Measurements from ENCODE around the gene CHN2.

CHN2 gene

DNA sequence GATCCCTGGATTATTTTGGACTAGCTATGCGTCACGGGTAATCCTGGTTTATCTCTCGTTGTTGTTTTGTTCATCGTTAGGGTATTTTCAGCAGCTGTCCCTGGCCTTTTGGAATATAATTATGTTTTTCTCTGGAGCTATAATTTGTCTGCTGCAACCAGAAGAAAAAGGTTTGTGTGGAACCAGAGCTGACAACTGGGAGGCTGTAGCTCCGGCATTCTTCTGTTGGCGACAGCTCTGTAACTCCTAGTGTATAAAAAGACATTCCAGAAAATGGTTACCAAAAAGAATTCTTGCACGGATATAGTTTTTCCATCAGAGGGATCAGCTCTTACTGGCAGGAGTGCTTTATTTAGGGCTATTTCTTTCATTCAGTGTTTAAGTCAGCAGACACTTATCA, 238.1 kb downstream of the CHN2 start:
- Histone ChIP-seq H3K27me3 (ENCODE audit: control insufficient read depth, insufficient read depth, low read length) (no peaks in the 10 kb centered on the region), H3K9me3 (ENCODE audit: control insufficient read depth, low read length) (no peaks in the 10 kb centered on the region), H3K27ac (no peak overlapping the region), H3K36me3 (ENCODE audit: control insufficient read depth, insufficient read depth, low read length) (no peaks in the 10 kb centered on the region), H3K4me1 (no peaks in the 10 kb centered on the region), H3K9ac (no peak overlapping the region), H3K4me3 (ENCODE audit: low read depth, low read length) (no peak overlapping the region), H2AFZ (no peak overlapping the region), H3K79me2 (no peaks in the 10 kb centered on the region), H3K4me2 (ENCODE audit: low read length) (no peak overlapping the region)
- TF ChIP-seq, protein P1, sequence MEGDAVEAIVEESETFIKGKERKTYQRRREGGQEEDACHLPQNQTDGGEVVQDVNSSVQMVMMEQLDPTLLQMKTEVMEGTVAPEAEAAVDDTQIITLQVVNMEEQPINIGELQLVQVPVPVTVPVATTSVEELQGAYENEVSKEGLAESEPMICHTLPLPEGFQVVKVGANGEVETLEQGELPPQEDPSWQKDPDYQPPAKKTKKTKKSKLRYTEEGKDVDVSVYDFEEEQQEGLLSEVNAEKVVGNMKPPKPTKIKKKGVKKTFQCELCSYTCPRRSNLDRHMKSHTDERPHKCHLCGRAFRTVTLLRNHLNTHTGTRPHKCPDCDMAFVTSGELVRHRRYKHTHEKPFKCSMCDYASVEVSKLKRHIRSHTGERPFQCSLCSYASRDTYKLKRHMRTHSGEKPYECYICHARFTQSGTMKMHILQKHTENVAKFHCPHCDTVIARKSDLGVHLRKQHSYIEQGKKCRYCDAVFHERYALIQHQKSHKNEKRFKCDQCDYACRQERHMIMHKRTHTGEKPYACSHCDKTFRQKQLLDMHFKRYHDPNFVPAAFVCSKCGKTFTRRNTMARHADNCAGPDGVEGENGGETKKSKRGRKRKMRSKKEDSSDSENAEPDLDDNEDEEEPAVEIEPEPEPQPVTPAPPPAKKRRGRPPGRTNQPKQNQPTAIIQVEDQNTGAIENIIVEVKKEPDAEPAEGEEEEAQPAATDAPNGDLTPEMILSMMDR (IDR thresholded peaks at IDR 0.05) = no peak

DNA sequence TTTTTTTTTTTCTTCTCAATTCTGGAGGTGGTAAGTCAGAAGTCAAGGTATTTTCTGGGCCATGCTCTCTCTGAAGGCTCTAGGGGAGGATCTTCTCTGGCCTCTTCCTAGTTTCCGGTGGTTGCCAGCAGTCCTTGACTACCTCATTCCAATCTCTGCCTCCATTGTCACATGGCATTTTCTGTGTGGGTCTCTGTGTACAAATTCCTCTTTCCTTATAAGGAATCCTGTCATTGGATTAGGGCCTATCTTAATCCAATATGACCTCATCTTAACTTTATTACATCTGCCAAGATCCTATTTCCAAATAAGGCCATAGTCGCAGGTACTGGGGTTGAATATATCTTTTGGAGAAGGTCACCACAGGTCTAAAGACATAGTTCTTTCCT, 239.8 kb downstream of the CHN2 start:
- Histone ChIP-seq H3K4me2 (ENCODE audit: low read length) (no peak overlapping the region), H3K9ac (no peak overlapping the region), H3K9me3 (ENCODE audit: control insufficient read depth, low read length) (no peaks in the 10 kb centered on the region), H3K4me3 (ENCODE audit: low read depth, low read length) (no peak overlapping the region), H3K79me2 (no peaks in the 10 kb centered on the region), H3K36me3 (ENCODE audit: control insufficient read depth, insufficient read depth, low read length) (no peaks in the 10 kb centered on the region), H2AFZ (no peak overlapping the region), H3K4me1 (no peaks in the 10 kb centered on the region), H3K27me3 (ENCODE audit: control insufficient read depth, insufficient read depth, low read length) (no peaks in the 10 kb centered on the region), H3K27ac (no peak overlapping the region)
- TF ChIP-seq, protein P1 (IDR thresholded peaks at IDR 0.05) = no peak

DNA sequence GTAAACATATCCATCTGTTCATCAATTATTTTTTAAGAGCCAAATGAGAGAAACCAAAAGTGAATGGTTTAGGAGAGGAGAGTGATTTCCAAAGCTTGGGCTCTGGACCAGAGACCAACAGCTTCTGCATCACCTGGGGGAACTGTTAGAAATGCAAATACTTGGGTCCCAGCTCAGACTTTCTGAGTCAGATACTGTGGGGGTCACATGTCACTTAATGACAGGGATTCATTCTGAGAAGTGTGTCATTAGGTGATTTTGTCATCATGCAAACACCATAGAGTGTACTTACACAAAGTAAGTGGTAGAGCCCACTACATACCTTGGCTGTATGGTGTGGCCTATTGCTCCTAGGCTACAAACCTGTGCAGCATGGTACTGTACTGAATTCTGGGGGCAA, 240.6 kb downstream of the CHN2 start:
- H3K9ac ChIP-seq = no peak overlapping the region
- H3K4me3 ChIP-seq (ENCODE audit: low read depth, low read length) = no peak overlapping the region
- no peak overlapping the region for H3K27ac ChIP-seq
- no peak overlapping the region for H3K4me2 ChIP-seq (ENCODE audit: low read length)
- H2AFZ ChIP-seq = no peak overlapping the region
- no peaks in the 10 kb centered on the region for H3K4me1 ChIP-seq
- H3K9me3 ChIP-seq (ENCODE audit: control insufficient read depth, low read length) = no peaks in the 10 kb centered on the region
- no peaks in the 10 kb centered on the region for H3K79me2 ChIP-seq
- H3K27me3 ChIP-seq (ENCODE audit: control insufficient read depth, insufficient read depth, low read length) = no peaks in the 10 kb centered on the region
- H3K36me3 ChIP-seq (ENCODE audit: control insufficient read depth, insufficient read depth, low read length) = no peaks in the 10 kb centered on the region
- TF ChIP-seq, protein P1 (IDR thresholded peaks at IDR 0.05) = no peak

DNA sequence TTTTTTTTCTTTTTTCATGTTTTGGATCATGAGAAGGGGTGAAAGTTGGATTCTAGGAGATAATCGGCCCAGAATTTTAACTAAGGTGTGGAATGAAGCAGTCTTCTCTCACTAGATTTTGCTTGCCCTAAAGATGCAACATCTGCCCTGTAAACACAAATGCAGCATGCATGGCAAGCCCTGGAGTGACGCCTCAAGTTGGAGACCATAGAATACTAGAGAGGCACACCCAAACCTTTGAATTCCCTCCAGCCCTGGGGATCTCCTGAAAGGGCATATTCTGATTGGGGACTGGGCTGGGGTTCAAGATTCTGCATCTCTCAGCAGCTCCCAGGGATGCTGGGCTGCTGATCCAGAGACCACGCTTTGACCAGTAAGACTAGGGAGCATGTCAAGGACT, 241.3 kb downstream of the CHN2 start:
- H3K4me2 ChIP-seq (ENCODE audit: low read length) = no peak overlapping the region
- H3K36me3 ChIP-seq (ENCODE audit: control insufficient read depth, insufficient read depth, low read length) = no peaks in the 10 kb centered on the region
- H3K27ac ChIP-seq = no peak overlapping the region
- no peak overlapping the region for H2AFZ ChIP-seq
- H3K79me2 ChIP-seq = no peaks in the 10 kb centered on the region
- no peaks in the 10 kb centered on the region for H3K4me1 ChIP-seq
- no peak overlapping the region for H3K9ac ChIP-seq
- no peak overlapping the region for H3K4me3 ChIP-seq (ENCODE audit: low read depth, low read length)
- no peaks in the 10 kb centered on the region for H3K27me3 ChIP-seq (ENCODE audit: control insufficient read depth, insufficient read depth, low read length)
- H3K9me3 ChIP-seq (ENCODE audit: control insufficient read depth, low read length) = no peaks in the 10 kb centered on the region
- TF ChIP-seq, protein P1 (IDR thresholded peaks at IDR 0.05) = no peak

DNA sequence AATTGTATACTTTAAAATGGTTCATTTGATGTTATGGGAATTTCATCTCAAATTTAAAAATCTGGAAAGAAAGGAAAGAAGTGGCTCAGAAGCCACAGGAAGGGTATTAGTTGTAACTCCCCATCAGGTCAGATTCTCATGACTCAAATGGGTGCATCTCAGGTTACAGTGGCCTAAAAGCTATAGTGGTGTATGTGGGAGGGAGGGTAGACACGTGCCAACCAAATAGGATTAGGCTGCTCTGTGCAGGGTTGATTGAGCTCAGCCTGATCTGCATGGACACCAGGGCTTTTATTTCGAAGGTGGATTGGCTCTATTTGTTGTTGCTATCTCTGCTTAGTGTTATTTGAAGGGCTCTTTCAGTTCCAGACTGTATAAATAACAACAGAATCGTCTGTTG, 247.6 kb downstream of the CHN2 start:
- no peaks in the 10 kb centered on the region for H3K4me1 ChIP-seq
- H3K79me2 ChIP-seq = no peaks in the 10 kb centered on the region
- no peak overlapping the region for H3K4me2 ChIP-seq (ENCODE audit: low read length)
- no peak overlapping the region for H3K9ac ChIP-seq
- H3K27me3 ChIP-seq (ENCODE audit: control insufficient read depth, insufficient read depth, low read length) = no peaks in the 10 kb centered on the region
- H2AFZ ChIP-seq = no peak overlapping the region
- H3K4me3 ChIP-seq (ENCODE audit: low read depth, low read length) = no peak overlapping the region
- H3K36me3 ChIP-seq (ENCODE audit: control insufficient read depth, insufficient read depth, low read length) = no peaks in the 10 kb centered on the region
- H3K27ac ChIP-seq = no peak overlapping the region
- H3K9me3 ChIP-seq (ENCODE audit: control insufficient read depth, low read length) = no peaks in the 10 kb centered on the region
- TF ChIP-seq, protein P1 (IDR thresholded peaks at IDR 0.05) = no peak

Data from parathyroid adenoma (tissue), 2 donors.